Measurements from ENCODE around the gene ARID4A.

ARID4A gene

GRCh38 chr14:58272588-58273372 is 25.6 kb upstream of the ARID4A start:
- ChIA-PET POLR2A (no interaction called here), CTCF (interaction anchor here (1.4 kb wide), 1 partner anchor 8 kb away, joined by 4 read pairs; no protein-coding TSS in a partner anchor)
- DNase-seq (ENCODE audit: low read depth, low spot score) = no peak
- H3K4me3 ChIP-seq (ENCODE audit: low read depth, low read length) = no peak overlapping the region
- peak; percentile 7 for TF ChIP-seq CTCF (IDR thresholded peaks at IDR 0.05; ENCODE audit: insufficient read depth, low read length, missing control alignments)

DNA sequence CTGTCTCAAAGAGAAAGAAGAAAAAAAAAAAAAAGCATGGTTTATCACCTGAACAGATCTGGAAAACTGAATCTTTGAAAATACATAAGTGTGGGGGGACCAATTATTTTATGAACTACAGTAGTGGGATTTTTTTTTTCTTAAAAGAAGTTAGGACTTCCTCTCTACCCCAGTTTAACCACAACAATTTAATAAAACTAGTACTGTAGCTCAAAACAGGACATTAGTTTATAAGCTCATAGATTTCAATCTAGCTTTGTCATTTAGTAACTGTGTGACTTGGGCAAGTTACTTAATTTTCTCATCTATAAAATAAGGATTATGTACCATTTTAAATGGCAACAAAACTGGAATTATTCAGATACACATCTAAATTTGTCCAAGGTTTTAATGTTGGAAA is 23.5 kb upstream of the ARID4A start:
- ChIA-PET POLR2A (interaction anchor here (1.0 kb wide), 1 partner anchor 23 kb away, joined by 3 read pairs; the partner anchor contains the start of gene ARID4A), CTCF (interaction anchor here (1.2 kb wide), 1 partner anchor 10 kb away, joined by 4 read pairs; no protein-coding TSS in a partner anchor)
- no peak overlapping the region for H3K4me3 ChIP-seq (ENCODE audit: low read depth, low read length)
- DNase-seq (ENCODE audit: low read depth, low spot score) = no peak
- no peak for TF ChIP-seq CTCF (IDR thresholded peaks at IDR 0.05; ENCODE audit: insufficient read depth, low read length, missing control alignments)

DNA sequence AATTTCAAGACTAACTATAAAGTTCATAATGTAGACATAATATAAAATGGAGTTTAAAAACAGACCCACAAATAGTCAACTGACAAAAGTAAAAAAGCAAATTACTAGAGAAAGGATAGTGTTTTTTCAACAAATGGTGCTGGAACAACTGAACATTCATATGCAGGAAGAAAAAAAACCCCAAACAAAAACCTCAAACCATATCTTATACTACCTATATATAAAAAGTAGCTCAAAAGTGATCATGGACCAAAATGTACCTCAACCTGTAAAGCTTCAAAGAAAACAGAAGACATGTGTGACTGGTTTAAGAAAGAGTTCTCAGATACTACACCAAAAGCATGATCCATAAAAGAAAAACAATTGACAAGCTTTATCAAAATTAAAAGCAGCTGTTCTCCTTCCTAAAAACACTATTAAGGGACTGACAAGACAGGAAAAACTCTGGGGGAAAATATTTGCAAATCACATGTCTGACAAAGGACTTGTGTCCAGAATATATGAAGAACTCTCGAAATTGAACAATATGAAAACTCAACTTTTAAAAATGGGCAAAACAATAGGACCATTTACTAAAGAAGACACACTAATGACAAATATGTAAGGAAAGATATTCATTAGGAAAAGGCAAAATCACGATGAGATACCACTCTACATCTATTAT is 22.7 kb upstream of the ARID4A start:
- no peak for DNase-seq (ENCODE audit: low read depth, low spot score)
- CTCF ChIA-PET = interaction anchor here (1.1 to 1.2 kb wide), 2 partner anchors 9 kb away, joined by 4 to 8 read pairs; no protein-coding TSS in a partner anchor
- no peak overlapping the region for H3K4me3 ChIP-seq (ENCODE audit: low read depth, low read length)
- no peak for TF ChIP-seq CTCF (IDR thresholded peaks at IDR 0.05; ENCODE audit: insufficient read depth, low read length, missing control alignments)
- POLR2A ChIA-PET = interaction anchor here (0.7 kb wide), 1 partner anchor 10 kb away, joined by 5 read pairs; no protein-coding TSS in a partner anchor

GRCh38 chr14:58276208-58276607 is 22.1 kb upstream of the ARID4A start:
- no peak for DNase-seq (ENCODE audit: low read depth, low spot score)
- H3K4me3 ChIP-seq (ENCODE audit: low read depth, low read length) = no peak overlapping the region
- CTCF ChIA-PET = interaction anchor here (1.1 kb wide), 1 partner anchor 10 kb away, joined by 8 read pairs; no protein-coding TSS in a partner anchor
- no peak for TF ChIP-seq CTCF (IDR thresholded peaks at IDR 0.05; ENCODE audit: insufficient read depth, low read length, missing control alignments)
- POLR2A ChIA-PET = interaction anchor here (0.7 kb wide), 1 partner anchor 11 kb away, joined by 5 read pairs; no protein-coding TSS in a partner anchor

- no peak for TF ChIP-seq CTCF (IDR thresholded peaks at IDR 0.05; ENCODE audit: insufficient read depth, low read length, missing control alignments)
- no peak overlapping the region for H3K4me3 ChIP-seq (ENCODE audit: low read depth, low read length)
- ChIA-PET CTCF (no interaction called here), POLR2A (interaction anchor here (0.6 kb wide), 1 partner anchor 12 kb away, joined by 3 read pairs; no protein-coding TSS in a partner anchor)
- DNase-seq (ENCODE audit: low read depth, low spot score) = no peak
Observed at GRCh38 chr14:58278177-58278576, 20.2 kb upstream of the ARID4A start.
